HG02642 (cell line): ENCODE data around the gene ENPP7.

Experiments used
- ATAC-seq: cut with Tn5 transposase; IDR thresholded peaks from one replicate; pipeline ENCODE4 v1.9.1; 2021; ENCODE audit warnings: mild to moderate bottlenecking; ENCODE audit not compliant: unreplicated experiment, poor library complexity

The ENPP7 gene

DNA sequence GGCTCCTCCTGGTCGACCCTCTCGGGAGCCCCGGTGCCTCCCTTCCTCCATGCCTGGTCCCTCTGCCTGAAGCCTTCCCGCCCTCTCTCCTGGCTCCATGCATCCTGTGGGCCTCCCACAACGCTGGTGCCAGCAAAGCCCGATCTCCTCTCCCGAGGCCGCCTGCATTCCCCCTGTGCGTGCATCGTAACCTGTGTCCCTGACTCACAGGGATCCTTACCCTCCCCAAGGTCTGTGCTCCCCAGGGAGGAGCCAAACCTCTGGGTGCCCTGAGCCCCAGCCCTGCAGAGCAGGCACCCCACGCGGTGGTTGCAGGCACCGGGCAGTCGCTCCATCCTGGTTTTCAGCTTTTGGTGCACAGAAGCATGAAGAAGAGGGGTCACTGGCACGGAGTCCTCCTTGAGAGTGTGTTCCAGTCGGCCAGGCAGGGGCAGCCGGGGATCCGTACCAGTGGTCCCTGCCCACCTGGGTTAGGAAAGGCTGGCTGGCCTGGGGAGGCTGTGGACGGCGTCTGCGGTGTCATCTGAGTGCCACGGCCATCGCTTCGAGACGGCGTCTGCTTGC is 1.8 kb upstream of the ENPP7 start:
- ATAC-seq: no peak

DNA sequence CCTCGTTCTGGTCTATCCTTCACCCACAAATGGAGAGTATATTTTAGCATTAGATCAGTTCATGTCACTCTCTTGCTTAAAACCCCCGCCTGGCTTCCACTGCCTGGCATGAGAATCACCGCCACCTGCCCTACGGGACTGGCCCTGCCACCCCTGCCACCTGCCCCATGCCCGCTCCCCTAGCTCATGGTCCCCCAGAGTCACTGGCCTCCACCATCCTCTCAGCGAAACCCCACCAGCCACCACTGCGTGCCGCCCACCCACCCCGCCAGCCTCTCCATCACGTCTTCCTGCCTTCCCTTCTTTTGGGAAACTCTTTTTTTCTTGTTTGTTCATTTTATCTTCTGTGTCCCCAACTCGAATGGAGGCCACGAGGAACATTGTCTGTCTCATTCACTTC is 982 bp upstream of the ENPP7 start:
- no peak for ATAC-seq

DNA sequence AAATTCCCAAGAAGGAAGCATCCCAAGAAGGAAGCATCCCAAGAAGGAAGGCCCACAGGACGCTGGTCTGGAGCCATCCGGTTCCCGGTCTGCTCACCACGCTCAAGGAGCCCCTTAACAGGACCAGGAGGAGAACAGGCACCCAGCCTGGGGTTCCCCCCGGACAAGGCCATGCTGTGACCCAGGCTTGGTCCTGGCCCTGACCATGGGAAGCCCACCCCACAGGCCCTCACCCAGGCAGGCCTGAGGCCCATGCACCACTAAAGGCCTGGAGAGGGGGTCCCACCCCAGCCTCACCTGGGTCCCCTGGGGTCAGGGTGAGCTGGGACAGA is 340 bp upstream of the ENPP7 start:
- no peak for ATAC-seq

DNA sequence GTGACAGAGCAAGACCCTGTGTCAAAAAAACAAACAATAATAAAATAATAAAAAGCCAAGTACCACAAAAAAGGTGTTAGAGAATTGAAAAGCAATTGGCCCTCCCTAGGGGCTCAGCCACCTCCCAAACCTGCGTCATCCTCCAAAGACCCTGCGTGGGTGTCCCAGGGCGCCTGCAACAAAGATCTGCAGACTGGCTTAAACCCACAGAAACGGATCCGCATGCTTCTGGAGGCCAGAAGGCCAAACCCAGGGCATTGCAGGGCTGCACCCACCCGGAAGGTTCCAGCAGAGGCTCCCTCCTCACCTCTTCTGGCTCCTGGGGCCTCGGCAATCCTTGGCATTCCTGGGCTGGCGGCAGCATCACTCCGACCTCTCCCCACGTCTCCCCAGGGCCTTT is 1.5 kb downstream of the ENPP7 start:
- no peak for ATAC-seq

DNA sequence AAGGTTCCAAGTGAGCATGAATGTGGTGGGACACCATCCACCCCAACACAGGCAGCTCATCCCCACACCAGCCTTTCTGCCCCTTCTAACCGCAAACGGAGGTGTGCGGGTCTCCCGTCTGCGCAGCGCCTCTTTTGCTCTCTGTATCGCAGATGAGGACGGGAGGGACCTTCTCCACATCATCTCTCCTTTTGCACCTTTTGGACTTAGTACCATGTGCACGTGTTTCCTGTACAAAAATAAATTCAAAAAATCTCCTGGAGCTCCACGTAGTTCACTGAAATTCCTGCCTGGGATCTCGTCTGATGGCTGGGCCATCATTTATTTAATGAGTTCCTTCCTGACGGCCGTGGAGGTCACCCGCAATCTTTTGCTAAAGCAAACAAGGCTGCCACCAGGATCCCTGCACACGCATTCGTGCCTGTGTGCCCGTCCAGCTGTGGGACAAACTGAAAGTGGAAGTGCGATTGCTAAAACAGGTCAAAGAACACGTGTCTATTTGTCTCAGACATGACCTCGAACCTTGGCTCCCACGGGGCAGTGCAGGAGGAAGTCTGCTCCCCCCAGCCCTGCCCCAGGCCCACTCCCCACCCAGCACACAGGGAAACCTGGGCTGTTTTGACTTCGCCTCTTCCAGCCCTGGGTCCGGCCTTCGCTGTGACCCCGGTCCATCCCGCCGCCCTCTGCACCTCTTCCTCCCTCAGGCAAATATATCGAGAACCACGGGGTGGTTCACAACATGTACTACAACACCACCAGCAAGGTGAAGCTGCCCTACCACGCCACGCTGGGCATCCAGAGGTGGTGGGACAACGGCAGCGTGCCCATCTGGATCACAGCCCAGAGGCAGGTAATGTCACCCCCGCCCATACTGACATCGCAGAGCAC is 2.3 kb downstream of the ENPP7 start:
- no peak for ATAC-seq

DNA sequence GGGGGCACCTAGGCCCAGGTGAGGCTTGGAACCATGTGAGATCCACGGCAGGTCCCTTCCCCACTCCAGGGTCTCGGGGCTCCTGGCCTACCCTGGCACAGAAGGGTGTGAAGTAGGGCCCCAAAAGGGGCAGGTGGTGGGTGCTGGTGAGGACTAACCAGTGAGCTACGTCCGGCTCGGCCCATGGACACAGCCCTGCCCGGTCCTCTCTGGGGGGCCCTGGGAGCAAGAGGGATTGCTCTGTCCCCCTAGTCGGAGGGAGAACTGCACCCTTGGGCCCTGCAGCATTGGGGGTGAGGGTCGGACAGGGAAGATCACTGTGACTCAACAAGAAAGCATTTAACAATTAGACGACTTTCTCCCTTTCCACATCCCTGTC is 2.9 kb downstream of the ENPP7 start:
- ATAC-seq: no peak

DNA sequence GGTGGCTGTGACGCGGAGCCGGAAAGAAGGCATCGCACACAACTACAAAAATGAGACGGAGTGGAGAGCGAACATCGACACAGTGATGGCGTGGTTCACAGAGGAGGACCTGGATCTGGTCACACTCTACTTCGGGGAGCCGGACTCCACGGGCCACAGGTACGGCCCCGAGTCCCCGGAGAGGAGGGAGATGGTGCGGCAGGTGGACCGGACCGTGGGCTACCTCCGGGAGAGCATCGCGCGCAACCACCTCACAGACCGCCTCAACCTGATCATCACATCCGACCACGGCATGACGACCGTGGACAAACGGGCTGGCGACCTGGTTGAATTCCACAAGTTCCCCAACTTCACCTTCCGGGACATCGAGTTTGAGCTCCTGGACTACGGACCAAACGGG is 4.4 kb downstream of the ENPP7 start:
- ATAC-seq: no peak

DNA sequence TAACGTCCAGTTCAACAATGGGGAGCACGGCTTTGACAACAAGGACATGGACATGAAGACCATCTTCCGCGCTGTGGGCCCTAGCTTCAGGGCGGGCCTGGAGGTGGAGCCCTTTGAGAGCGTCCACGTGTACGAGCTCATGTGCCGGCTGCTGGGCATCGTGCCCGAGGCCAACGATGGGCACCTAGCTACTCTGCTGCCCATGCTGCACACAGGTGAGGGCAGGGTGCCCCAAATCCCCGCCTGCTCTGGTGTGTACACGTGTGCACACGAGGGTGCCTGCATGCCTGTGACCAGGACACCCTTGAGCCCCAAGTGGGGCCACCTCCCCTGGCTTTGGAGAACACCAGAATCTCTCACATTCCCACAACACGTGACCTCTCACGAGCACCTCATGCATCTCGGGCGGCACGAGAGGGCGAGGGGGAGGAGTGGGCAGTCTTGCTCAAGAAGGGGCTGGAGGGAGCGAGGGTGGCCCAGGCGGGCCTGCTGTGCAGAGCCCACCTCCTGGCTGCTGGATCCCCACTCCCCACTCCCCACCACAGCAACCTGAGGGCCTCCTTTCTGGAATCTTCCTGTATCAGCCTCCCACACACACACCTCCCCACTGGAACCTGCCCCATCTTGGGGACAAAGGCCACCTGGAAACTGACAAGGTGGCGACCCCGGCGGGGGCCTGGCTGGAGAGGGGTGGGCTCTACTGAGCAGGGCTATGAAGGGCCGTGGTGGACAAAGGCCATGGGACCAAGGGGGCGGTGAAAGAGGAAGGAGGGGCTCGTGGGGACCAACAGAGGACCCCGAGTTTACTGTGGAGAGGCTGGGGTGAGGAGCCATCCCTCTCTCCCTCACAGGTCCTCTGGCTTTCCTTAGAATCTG is 6.5 kb downstream of the ENPP7 start:
- ATAC-seq: no peak

DNA sequence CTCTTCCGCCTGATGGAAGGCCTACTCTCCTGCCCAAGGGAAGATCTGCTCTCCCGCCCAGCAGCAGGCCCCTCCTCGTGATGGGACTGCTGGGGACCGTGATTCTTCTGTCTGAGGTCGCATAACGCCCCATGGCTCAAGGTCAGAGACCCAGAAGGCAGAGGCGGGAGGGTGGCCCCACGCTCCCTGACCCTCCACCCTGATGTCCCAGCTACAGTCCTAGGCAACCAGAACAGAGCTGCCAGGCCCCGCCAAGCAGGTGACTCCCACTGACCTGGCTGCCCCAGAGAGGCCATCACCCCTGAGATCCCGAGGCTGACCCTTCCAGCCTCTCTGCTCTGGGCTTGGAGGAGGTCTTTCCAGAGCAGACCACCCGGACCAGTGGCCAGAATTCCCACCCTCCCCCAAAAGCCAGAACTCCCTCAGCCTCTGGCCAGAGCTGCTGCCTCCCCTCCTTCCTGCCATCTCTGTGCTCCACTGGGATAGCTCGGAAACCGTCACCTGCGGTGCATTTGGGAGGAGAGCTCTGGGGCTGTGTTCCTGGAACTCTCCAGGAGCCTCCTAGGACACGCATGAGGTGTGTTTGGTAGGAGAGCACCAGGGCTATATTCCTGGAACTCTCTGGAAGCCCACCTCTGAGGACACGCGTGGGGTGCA is 7.3 kb downstream of the ENPP7 start:
- ATAC-seq: no peak

DNA sequence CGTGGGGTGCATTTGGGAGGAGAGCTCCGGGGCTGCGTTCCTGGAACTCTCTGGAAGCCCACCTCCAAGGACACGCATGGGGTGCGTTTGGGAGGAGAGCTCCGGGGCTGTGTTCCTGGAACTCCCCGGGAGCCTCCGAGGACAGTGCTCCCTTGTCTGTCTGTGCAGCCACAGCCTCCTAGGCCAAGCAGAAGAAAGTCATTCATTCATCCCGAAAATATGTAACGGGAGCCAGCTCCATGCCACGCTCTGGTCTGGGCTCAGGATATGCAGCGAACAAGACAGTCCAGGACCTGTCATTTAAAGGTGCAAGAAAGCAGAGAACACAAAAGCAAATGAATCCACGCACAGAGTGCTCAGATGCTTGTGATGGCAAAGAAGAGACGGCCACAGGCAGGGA is 7.9 kb downstream of the ENPP7 start:
- ATAC-seq: no peak

DNA sequence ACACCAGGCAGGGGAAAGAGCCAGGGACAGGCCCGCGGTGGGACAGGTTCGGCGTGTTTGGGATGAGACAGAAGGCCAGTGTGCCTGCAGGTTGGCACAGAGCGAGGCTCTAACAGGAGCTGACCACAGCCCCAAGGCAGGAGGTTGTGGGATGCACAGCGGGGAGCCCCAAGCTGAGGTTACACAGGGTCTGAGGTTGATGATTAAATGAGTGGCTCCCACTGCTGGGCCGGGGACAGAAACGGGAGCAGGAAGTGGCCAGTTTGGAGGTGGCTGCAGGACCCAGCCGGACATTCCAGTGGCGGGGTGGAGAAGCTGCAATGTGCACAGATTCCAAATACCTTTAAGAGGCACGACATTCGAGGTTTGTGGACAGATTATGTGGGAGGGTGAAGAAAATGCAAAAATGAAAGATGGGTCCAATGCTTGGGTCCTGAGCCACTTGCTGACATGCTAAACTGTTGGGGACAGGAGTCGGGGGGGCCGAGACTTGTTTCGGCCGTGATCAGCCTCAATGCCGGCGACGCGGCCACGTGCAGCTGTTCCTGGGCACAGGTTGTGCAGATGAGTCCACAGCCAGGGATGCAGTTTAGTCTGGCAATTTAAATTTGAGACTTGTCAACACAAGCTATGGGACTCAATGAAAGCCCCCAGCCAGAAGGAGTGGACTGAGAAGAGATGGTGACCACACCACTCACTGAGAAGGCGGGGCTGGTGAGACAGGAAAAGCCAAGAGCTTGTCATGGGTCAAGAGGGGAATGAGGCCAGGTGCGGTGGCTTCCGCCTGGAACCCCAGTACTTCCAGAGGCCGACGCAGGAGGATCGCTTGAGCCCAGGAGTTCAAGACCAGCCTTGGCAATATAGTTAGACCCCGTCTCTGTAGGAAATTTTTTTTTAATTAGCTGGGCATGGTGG is 8.7 kb downstream of the ENPP7 start:
- no peak for ATAC-seq

DNA sequence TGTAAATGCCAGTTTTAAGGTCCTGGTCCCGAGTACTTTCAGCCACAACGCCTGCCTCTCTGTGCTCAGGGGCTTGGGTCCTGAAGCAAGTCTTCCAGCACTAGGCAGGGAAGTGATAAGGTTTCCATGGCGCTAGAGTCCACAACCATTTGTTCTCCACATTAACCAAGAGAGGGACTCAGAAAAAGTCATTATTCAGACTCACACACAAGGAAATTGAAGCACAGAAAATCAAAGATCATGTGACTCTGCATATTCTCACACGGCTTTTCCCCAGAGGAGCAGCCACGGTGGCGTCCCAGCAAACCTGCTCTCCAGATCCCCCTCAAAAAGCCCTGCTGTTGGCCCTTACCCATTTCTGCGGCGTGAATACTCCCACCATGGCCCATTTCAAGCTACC is 9.7 kb downstream of the ENPP7 start:
- ATAC-seq: no peak

DNA sequence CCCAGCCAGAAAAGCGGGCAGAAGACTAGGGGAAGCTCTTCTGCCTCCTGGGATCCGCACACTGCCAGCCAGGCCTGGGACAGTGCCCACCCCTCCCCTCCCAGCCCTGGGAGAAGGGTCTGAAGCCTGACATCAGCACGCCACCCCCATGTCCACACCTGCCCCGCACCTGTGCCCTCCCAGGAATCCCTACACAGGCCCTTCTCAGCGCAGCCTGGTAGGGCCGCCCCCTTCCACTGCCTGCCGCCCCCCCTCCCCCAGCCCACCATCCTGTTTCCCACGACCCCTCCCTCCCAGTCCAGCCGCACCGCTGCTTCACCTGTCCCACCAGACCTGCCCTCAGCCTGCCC is 10.6 kb downstream of the ENPP7 start:
- ATAC-seq: no peak

DNA sequence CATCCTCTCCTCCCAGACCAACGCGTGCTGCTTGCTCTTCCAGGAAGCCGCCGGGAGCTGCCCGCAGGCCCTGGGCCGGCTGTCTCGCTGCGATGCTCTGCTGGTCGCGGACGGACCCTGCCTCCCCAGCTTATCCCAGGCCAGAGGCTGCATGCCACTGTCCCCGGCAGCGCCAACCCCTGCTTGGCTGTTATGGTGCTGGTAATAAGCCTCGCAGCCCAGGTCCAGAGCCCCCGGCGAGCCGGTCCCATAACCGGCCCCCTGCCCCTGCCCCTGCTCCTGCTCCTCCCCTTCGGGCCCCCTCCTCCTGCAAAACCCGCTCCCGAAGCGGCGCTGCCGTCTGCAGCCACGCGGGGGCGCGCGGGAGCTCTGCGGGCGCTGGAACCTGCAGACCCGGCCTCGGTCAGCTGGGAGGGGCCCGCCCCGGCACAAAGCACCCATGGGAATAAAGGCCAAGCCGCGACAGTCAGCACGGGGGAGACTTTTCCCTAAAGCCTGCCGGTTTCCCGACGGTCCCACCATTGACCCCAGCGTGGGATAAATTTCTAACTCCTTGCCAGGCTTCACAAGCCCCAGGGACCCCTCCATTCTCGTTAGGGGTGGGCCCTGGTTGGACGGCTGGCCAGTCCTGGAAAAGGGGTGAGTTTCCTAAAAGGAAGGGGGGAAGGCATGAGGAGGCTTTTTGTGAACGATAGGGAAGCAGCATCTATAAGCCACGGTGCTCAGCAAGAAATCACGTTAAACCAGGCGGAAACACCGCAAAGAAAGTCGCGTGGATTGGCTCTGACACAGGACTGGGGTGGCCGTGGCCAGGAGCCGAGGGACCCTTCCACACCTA is 11.2 kb downstream of the ENPP7 start:
- ATAC-seq: no peak

DNA sequence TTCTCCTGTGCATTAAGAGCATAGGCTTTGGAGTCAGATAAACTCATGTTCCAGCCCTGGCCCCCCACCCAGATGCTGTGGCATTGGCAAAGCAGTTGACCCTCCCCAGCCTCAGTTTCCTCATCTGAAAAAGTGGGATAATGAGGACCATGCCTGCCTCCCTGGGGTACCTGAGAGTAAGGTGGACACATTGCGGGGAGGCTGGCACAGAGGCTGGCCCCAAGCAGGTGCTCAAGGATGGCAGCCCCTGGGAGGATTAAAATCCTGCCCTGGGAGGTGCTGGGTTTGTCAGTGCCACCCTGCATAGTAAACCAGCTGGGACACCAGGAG is 11.8 kb downstream of the ENPP7 start:
- no peak for ATAC-seq

DNA sequence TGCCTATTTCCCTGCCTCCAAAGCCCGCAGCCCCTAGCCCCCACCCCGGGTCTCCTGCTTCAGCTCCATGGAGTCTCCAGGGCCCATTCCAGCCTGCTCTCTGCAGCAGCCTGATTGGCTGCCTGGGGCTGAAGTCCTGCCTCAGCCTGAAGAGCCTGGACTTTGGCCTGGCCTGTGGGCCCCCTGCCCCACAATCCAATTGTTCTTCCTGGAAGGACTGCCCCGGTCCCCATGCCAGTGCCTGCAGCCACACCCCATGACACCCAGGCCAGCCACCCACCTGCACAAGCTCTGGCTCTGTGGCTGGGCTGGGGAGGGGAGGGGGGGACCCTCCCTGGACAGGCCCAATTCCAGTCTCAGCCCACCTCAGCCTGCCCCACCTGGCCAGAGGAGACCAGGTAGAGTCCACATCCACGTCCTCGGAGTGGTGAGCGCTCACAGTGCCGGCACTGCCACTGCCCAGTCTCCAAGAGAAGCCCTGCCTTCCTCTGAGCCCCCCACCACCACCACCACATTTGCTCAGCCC is 12.3 kb downstream of the ENPP7 start:
- ATAC-seq: no peak

DNA sequence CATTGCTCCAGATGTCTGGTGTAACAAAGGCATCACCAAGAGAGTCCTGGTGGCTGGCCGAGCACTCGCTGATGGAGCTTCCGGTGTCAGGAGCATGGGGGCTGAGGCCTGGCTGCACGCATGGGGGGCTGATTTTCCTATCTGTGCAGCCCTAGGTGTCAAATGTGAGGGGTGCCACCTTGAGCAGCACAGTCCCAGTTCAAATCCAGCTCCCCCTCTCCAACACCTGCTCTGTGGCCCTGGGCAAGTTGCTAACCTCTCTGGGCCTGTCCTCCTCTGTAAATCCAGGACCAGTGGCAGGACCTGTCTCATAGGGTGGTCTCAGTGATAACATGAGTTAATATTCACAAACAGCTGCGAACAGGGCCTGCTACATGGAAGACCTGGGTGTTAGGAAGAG is 12.9 kb downstream of the ENPP7 start:
- no peak for ATAC-seq

DNA sequence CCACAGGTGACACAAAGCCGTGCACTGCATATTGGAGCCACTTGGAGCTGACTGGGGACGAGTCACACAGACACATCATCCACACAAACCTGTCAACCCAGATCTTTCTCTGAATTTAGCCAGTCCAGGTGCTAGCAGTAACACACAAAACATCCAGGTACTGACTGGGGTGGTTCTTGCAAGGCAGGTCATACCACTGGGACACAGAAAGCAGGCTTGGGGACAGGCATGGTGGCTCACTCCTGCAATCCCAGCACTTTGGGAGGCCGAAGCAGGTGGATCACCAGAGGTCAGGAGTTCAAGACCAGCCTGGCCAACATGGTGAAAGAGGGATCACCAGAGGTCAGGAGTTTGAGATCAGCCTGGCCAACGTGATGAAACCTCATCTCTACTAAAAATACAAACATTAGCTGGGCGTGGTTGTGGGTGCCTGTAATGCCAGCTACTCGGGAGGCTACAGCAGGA is 14.9 kb downstream of the ENPP7 start:
- no peak for ATAC-seq
